Stimulated activated CD8-positive, alpha-beta memory T cell treated with anti-CD3 and anti-CD28 coated beads, Interleukin-2, amount 100 ng/mL, for 48 hours (primary cell): ENCODE results near the gene SBF2.
"Not testable (repeated sequence)": the region's sequence is repeated elsewhere in the genome, so short reads cannot be mapped to it uniquely, and the experiment has no call there.

Experiments used
- DNase-seq, 2 donors: peaks; one replicate each; pipeline ENCODE4 v3.0.0-alpha.2; 2020; ENCODE audit warnings: low read depth in 2 of 2

Gene SBF2

DNA sequence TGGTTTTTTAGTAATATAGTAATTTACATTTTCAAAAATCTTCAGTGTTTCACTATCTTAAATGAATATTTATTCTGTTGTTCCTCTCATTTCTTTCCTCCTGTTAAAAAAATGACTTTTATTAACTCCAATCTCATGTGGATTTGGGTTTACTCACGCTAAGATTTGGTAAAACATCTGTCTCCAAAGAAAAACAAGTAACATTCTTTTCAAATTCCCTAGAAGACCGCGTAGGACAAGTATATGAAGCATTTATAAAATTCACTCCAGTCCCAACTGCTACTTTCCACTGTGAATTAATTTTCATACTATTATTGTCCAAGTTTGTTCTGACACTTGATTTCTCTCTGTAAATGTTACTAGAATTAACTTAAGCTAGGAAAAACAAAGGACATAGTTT lies 26.2 kb downstream of the SBF2 start:
- no peak for DNase-seq

DNA sequence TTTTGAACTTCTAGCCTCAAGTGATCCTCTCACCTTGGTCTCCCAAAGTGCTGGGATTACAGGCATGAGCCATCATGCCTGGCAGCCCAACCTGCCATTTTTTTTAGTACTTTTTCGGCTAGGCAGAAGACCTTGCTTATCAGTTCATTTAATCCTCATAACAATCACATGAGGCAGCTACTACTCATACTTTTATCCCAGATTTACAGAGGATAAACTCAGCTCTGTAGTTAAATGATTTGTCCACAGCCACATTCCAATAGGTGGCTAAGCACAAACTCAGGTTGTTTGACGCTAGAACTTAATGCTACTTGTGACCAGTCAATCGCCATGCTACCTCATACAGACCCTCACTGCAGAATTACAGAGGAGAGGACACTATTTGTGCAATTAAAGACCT lies 28.1 kb downstream of the SBF2 start:
- no peak for DNase-seq

DNA sequence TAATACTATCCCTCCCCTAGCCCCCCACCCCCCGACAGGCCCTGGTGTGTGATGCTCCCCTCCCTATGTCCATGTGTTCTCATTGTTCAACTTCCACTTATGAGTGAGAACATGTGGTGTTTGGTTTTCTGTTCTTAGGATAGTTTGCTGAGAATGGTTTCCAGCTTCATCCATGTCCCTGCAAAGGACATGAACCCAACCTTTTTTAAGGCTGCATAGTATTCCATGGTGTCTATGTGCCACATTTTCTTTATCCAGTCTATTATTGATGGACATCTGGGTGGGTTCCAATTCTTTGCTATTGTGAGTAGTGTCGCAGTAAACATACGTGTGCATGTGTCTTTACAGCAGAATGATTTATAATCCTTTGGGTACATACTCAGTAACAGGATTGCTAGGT lies 29.3 kb downstream of the SBF2 start:
- DNase-seq = not testable (repeated sequence)

DNA sequence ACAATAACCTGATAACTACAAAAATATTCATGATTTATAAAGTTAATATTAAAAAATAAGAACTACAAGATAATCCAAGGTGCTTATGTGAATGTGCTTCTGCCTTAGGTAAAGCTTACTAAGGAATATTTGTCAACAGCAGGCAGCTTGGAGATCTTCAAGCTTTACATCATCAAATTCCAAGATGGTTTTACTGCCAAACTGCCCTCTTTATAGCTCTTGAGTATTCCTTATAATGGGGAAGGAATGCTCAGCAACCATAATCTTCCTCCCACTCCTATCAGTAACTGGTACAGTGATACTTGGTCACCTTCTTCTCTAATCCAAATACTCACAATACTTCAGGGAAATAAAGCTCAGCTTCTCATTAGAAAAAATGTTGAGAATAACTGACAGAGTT lies 30.1 kb downstream of the SBF2 start:
- DNase-seq = no peak

DNA sequence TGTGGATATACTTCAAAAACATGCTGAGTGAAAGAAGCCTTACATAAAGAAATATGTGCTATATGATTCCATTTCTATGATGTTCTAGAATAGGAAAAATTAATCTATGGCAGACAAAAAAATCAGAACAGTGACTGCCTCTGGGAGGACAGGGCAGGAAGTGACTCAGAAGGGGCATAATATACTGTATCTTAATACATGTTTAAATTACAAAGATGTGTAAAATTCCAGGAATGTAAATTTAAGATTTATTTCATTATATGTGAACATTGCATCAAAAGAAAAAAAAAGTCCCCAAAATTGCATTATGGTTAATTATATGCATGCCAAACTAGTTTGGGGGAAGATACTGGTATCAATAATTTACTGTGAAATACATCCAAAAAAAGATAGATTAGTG lies 32.2 kb downstream of the SBF2 start:
- no peak for DNase-seq

DNA sequence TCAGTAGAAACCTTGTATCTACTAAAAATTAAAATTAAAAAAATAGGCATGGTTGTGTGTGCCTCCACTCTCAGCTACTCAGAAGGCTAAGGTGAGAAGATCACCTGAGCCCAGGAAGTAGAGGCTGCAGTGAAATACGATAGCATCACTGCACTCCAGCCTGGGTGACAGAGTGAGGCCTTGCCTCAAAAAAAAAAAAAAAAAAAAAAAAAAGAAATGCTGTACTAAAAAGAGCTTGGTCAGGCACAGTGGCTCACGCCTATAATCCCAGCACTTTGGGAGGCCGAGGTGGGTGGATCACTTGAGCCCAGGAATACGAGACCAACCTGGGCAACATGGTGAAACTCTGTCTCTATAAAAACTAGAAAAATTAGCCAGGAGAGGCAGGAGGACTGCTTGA lies 36.5 kb downstream of the SBF2 start:
- no peak for DNase-seq

DNA sequence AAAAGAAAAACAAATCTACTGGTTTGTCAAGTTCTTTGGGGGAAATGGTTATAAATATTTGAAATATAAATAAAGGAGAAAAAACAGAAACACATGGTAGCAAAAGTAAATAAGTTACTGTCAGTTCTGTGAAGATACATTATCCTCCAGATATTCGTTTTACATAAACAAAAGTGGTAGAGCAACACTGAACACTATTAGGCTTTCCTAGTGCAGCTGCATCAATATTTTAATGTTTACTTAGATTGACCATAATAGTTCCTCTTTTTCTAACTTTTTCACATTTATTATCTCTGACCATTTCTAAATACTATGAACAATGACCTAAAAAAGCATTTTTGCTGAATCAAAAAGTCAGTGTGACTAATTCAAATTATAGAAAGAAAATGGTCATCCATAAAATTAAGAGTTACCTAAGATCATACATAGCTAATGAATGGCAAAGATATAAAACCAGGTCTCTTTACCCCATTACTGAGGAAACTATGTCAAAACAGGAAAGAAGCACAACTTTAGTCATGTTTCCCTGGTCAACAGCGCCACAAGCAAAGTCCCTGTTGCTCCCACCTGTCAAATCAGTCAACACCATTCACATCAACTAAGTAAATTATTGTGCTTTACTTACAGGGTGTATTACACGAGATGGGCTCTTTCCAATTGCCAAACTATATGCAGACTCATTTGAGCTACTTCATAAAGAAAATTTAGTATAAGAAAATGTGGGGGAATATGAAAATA lies 38.5 kb downstream of the SBF2 start:
- DNase-seq = no peak

DNA sequence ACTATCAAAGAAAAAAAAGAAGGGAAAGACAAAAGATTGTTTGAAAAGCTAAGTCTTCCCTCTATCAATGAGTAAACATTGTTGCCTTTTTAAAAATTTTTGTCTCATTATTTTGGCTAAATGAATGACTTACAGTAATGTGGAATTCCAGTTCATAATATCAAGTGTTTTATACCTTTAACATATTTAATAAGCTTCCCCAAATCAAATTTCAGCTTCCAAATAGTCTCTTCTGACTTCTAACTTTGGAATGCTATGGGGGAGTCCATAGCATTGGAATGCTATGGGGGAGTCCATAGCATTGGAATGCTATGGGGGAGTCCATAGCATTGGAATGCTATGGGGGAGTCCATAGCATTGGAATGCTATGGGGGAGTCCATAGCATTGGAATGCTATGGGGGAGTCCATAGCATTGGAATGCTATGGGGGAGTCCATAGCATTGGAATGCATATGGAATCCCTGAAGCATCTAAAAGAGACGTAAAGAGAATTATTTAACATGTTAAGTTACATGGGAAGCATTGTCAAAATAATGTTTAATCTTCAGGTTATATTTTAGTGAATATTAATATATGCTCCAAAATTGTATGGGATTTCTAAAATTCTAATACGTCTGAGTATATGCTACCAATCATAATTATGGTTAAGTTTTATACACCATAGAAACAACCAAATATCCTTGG lies 44.4 kb downstream of the SBF2 start:
- DNase-seq = not testable (repeated sequence)

DNA sequence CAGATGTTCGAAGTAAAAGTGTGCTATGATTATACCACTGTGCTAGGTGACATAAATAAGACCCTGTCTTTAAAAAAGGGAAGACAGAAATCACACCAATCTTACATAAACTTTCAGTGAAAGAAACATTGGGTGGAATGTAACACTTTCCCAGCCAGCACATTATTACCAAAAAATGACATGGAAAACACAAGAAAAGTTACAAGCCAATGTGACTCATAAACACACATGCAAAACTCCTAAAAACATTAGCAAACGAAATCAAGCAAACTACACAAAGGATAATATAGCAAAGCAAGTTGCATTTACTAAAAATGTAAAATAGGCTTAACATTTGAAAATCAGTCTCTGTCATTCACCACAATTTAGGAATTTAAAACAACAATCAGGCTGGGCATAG lies 47.0 kb downstream of the SBF2 start:
- DNase-seq = no peak

DNA sequence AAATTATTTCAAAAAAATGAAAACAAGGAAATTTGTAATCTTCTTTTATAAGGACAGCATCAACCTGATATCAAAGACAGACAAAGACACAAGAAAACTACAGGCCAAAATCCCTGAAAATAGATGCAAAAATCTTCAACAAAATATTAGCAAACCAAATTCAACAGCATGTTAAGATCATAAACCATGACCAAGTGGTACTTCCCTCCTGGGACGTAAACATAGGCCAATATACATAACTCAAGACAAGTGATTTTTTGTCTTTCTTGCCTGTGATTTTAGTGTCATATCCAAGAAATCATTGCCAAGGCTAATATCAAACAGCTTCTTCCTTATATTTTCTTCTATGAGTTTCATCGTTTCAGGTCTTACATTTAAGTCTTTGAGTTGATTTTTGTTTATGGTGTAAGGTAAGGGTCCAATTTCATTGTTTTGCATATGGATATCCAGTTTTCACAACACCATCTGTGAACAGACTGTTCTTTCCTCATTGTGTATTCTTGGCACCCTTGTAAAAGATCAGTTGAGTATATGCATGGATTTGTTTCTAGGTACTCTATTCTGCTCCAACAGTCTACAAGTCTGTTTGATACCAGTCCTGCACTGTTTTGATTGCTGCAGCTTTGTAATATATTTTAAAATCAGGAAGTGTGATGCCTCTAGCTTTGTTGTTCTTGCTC lies 50.0 kb downstream of the SBF2 start:
- no peak for DNase-seq

DNA sequence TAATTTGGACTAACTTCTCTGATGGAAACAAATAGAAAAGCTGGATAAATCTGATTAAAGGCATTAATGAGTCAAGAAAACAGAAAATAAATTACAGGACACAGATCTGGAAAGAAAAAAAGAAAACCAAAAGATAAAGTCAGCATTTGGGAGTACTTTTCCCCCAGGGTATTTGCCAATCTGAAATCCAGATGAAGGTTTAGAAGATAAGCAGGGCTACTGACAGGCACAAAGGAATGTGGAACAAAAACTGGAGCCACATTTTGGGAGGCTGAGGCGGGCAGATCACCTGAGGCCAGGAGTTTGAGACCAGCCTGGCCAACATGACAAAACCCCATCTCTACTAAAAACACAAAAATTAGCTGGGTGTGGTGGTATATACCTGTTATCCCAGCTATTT lies 57.2 kb downstream of the SBF2 start:
- no peak for DNase-seq

DNA sequence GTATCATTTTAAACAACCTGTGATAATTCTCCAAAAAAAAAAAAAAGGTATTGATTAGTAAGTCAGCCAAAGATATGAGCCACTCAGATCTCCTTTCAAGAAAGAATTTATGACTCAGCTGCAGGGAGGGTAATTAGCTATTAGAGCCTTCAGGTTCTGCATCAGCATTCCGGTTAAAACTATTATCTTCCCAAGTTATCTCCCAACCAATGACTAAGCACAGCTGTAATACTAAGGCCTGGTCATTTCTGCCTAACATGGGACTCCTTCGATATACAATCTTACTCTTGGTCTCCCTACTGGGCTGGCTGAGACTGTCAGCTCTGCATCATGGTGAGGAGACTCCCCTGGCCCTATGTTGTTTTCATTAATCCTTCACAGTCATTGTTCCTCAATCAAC lies 60.4 kb downstream of the SBF2 start:
- DNase-seq = no peak

DNA sequence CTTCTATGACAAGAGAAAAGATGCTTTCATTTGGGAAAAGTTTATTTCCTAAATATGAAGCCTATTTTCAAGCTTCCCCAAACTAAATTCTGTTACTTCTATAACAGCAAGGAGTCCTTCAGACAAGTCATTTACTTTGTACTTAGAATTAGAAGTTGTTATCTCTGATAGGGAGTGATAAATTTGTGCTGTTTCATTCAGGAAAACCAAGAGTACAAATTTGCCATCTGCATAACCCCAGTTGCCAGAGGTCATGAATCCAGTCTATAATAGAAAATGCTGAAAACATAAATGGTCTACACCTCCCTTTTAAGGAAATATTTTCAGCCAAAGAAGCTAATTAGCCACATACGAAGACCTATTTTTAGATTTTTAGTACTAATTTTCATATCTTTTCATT lies 61.3 kb downstream of the SBF2 start:
- no peak for DNase-seq

DNA sequence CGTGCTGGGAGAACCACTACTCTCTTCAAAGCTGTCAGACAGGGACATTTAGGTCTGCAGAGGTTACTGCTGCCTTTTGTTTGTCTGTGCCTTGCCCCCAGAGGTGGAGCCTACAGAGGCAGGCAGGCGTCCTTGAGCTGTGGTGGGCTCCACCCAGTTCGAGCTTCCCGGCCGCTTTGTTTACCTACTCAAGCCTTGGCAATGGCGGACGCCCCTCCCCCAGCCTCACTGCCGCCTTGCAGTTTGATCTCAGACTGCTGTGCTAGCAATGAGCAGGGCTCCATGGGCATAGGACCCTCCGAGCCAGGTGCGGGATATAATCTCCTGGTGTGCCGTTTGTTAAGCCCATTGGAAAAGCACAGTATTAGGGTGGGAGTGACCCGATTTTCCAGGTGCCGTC lies 62.2 kb downstream of the SBF2 start:
- not testable (repeated sequence) for DNase-seq

DNA sequence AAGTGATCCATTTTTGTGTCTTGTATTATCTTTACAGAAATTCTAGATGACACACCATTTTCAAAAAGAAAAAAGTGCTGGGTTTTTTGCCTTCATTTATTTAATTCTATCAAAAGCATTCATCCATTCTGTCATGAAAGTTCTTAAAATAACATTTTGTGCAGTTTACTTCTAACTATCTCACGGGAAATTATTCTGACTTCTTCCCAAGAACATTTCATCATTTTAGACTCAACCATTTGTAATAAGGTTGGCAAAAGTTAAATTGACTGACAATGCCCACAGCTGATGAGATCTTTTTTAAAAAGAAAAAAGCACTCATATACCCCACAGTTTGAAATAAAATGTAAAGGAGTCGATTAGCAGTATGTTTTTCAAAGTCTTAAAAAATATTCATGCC lies 68.5 kb downstream of the SBF2 start:
- DNase-seq = no peak

DNA sequence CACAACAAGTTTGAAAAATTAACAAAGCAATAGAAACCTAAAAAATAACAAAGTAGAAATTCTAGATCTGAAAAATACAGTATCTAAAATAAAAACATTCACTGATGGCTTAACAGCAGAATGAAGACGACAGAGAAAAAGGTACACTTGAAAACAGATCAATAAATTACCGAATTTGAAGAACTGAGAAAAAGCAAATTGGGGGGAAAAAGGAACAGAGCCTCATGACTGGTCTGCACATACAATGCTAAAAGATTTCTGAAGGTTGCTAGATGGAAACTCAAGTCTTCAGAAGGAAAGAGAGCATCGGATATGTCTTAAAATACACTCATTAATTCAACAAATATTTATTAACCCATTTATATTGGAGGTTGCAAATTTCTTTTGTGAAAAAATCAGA lies 71.6 kb downstream of the SBF2 start:
- DNase-seq = no peak

DNA sequence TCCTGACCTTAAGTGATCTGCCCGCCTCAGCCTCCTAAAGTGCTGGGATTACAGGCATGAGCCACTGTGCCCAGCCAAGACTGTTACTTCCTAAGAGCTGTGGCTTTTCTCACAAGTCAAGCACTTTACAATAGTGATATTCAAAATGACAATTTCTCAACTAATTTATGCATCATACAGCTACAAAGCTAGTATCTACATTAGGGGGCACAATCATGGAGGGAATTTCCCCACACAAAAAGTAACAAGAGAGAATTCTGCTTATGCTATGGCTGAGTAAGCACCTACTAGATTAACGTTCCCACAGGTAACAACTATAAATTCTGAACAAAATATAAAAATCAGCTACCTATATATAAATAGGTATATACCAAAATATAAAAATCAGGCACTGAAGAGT lies 72.7 kb downstream of the SBF2 start:
- DNase-seq = no peak

DNA sequence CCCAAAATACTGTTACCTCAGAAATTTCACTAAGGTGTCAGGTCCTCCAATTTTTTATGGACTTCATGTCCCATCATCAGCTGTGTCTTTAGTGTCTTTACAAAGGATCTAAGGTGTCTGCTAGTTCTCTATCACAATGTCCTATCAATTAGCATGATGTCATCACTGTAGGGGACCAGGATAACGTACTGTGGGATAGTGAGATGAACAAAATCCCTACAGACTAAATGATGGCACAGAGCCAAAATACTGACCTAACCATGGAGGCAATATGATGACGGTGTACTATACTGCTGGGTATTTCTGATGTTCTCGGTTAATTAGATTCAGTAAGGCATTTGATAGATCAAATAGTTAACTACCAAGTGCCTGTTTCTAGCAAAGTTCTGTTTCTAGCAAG lies 82.5 kb downstream of the SBF2 start:
- no peak for DNase-seq

DNA sequence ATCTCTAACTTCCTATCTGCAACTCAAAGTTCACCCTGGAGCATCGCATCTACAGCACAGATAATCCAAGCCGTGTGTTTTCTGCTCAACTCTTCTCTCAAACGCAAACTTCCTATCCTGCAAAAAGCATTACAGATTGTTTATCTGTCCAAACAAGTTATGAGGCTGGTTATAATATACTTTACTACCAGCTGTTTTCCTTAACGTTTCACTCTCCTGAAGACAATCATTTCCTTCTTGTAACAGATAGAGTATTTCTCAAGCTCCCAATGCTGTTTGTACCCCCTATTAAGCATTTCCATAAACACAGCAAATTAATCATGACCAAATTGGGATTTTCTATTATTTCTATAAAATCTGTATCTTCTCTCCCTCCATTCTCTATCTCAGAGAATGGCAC lies 84.7 kb downstream of the SBF2 start:
- no peak for DNase-seq

DNA sequence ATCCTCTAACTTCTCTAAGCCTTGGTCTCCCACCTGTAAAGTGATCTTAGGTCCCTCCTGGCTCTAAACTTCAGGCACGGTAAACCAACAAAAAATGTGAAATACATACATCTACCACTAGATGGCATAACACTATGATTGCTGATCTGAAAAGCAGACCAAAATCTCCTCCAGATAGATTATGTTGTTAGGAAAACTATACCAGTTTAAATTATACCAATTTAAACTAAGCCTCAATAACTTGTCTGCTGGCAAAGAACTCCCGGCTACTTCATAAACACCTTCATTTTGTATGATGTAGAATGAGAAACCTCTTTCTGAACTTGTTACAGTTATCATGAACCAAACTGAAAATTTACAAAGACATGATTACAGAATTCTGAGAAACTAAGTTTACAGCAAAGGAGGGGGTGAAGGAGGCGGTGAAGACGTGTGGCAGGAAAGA lies 85.9 kb downstream of the SBF2 start:
- DNase-seq = no peak

DNA sequence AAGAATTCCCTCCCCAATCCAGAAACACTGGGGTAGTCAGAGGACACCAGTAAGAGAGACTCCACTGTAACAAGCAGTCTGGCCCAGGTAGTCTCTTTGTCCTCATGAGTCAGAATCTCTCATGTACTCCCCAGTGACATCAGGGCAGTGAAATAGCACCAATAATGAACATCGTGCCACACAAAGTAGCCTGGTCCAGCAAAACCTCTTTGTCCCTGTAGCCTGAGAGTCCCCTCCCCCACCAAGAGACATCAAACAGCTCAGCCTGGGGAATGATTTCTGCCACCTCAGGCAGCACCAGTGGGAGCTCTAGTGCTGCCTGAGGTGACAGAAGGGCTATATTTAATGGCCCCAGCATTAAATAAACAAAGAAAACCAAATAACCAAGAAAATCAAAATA lies 88.1 kb downstream of the SBF2 start:
- no peak for DNase-seq

DNA sequence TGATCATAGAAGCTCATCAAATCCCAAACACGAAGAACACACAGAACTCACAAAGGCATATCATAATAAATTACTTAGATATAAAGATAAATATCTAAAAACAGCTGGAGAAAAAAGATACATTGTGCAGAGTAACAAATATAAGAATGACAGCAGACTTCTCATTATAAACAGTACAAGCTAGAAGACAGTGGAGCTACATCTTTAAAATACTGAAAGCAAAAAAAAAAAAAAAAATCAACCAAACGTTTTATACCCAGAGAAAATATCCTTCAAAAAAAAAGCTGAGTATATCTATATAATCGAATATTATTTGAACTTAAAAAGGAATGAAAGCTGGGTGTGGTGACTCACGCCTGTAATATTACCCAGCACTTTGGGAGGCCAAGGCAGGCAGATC lies 90.0 kb downstream of the SBF2 start:
- no peak for DNase-seq

DNA sequence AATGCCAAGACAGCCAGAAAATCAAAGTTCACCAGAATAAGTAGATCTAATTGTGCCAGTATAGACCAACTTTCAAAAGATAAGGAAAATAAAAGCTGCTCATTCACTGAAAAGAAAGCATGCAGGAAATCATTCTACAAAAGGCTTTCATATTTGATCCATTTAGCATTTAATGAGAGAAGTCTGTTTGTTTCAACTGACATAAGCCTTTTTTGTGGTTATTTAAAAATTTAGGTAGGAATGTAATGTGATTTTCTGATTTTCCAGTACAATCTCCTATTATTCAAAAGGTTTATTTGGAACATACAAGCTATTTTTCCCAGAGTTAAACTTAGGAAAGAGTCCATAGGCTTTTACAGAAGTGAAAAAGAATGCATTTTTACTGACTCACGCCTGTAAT lies 92.7 kb downstream of the SBF2 start:
- DNase-seq = no peak
